HG03196 (cell line): Measurements from ENCODE around the gene LINC00632.
"Not testable (repeated sequence)": the region's sequence is repeated elsewhere in the genome, so short reads cannot be mapped to it uniquely, and the experiment has no call there.

Experiments used
- ATAC-seq: cut with Tn5 transposase; IDR thresholded peaks from one replicate; pipeline ENCODE4 v1.9.1; 2021; ENCODE audit not compliant: unreplicated experiment

The LINC00632 gene

GRCh38 chrX:140709421-140709846 lies at the start of gene LINC00632:
Gene LINC00632, plus strand, starts transcription at chrX:140709759.
- no peak for ATAC-seq

GRCh38 chrX:140661643-140662042 lies 47.9 kb upstream of the LINC00632 start:
- no peak for ATAC-seq

GRCh38 chrX:140664939-140665338 lies 44.6 kb upstream of the LINC00632 start:
- no peak for ATAC-seq

GRCh38 chrX:140672840-140673731 lies 36.5 kb upstream of the LINC00632 start:
- no peak for ATAC-seq

GRCh38 chrX:140687706-140688105 lies 21.9 kb upstream of the LINC00632 start:
- ATAC-seq = no peak

GRCh38 chrX:140691596-140691995 lies 18.0 kb upstream of the LINC00632 start:
- not testable (repeated sequence) for ATAC-seq

- no peak for ATAC-seq
These were observed 11.9 kb upstream of the LINC00632 start for GRCh38 chrX:140697618-140698017.

- ATAC-seq = no peak
These were observed 8.1 kb upstream of the LINC00632 start for GRCh38 chrX:140701480-140701879.

- ATAC-seq = no peak
These were observed 1.2 kb downstream of the LINC00632 start for GRCh38 chrX:140710710-140711109.

GRCh38 chrX:140711894-140712293 lies 2.3 kb downstream of the LINC00632 start:
- no peak for ATAC-seq

- ATAC-seq = no peak
These were observed 3.0 kb downstream of the LINC00632 start for GRCh38 chrX:140712413-140713173.

GRCh38 chrX:140713174-140713539 lies 3.6 kb downstream of the LINC00632 start:
- ATAC-seq = no peak

- no peak for ATAC-seq
These were observed 6.2 kb downstream of the LINC00632 start for GRCh38 chrX:140715787-140716186.

GRCh38 chrX:140723121-140723715 lies 13.7 kb downstream of the LINC00632 start:
- no peak for ATAC-seq

GRCh38 chrX:140724309-140724708 lies 14.8 kb downstream of the LINC00632 start:
- no peak for ATAC-seq

- ATAC-seq = no peak
These were observed 15.2 kb downstream of the LINC00632 start for GRCh38 chrX:140724736-140725135.

- ATAC-seq = no peak
These were observed 15.9 kb downstream of the LINC00632 start for GRCh38 chrX:140725500-140725899.

- ATAC-seq = no peak
These were observed 24.3 kb downstream of the LINC00632 start for GRCh38 chrX:140733766-140734342.

GRCh38 chrX:140744085-140744484 lies 34.5 kb downstream of the LINC00632 start:
- no peak for ATAC-seq

GRCh38 chrX:140756941-140757340 lies 47.4 kb downstream of the LINC00632 start:
- no peak for ATAC-seq

GRCh38 chrX:140762061-140762460 lies 52.5 kb downstream of the LINC00632 start:
- ATAC-seq = no peak
